Measurements from ENCODE around the gene GLS.
"Not testable (repeated sequence)": the region's sequence is repeated elsewhere in the genome, so short reads cannot be mapped to it uniquely, and the experiment has no call there.

The GLS gene

DNA sequence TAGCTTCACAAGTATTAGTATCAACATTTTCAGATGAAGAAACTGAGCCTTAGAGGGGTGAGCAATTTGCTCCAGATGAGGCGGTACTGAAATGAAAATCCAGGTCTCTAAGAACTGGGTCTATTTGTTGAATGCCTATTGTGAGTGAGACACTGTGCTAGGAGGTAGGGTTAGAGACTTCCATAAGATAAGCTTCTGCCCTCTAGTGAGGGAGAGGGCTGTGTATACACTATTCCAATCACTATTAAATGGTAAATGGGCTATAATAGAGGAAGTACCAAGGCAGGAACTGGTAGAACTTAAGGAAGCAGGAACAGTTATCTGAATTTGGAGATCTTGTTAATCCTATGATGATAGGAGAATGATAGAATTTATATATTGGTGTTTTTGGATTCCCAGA is 23.6 kb upstream of the GLS start:
- no peak for DNase-seq (ENCODE audit: low read depth in 3 of 3)

DNA sequence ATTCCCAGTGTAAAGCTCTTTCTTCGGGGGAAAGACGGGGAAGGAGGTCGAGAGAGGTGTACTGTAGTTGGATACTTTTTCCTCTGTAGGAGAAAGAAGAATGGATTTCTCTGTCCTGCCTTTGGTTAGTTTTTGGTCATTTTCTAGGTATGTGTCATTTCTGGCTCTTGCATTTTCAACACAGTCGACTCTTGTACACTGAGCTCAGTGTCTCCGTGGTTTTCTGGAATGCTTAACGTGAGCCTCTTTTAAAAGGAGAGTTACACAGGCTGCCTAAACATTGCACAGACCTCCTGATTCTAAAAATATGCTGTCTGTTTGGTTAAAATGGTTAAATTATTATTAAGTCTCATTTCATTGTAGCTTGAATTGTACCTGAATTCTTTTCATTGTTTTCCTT is 21.8 kb upstream of the GLS start:
- no peak for DNase-seq (ENCODE audit: low read depth in 3 of 3)

DNA sequence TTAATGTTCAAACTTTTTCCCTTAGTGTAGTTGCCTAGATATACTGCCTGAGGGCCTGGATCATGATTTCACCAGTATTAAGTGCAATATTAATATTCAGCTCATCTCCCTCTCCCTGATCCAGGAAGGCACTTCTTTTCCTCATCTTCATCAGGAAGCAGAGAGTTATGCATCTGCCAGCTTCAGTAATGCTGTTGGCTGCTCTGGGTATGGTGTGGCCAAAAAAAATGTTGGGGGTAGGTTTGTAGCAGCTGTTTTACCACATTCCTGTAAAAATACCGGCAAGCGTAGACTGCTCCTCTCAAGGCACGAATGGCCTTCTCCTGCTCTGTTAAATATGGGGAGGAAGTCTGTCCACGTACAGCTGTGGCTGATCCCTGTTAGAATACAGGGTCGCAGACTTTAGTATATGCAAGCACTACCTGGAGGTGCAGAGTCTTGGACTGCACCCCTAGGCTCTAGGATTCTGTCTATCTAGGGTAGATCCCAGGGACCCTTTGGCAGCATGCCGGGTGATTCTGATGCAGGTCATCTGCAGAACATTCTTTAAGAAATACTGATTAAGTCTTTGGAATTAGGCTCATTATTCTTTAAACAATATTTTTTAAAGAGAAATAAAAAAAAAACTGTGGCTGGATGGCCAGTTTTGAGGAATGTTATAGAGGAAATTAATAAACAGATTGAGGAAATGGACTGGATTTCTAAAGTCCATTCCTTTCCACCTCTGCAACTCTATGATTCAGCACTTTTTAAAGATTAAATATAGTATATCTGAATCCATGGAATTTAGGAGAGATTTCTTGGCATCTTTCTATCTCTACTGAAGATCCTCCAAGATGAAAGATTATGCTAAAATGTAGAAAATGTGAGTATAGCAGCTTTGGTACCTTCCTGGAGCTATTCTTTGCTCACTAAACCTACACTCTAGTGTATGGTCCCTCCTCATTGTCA is 21.0 kb upstream of the GLS start:
- no peak for DNase-seq (ENCODE audit: low read depth in 3 of 3)

DNA sequence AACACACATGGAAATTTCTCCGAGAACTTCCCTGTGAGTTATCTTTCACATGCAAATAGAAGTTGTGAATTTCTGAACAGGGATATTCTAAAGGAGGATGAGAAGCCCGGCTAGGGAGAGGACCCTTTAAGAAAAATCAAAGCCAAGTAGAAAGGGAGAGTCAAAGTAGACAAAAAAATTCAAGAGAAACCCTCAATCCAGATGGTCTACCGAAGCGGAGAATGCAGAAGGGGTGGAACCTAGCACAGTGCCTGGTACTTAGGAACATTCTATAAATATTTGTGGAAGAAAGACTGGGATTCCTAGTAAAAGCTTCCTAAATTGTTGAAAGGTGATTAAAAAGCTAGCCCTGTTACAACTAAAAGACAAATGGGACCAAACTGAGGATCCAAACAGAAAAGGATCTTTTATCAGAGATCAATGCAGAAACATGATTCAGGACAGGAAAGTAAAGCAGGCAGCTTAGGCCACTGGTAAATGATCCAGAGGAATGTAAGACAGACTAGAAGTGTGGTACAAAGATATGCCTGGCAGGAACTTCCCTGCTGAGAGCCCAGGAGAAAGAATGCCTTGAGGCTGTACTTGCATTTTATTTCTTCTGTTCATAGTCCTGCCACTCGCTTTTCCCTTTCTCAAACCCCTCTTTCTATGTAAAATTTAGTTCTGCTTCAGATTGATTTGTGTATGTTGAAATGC is 19.5 kb upstream of the GLS start:
- no peak for DNase-seq (ENCODE audit: low read depth in 3 of 3)

DNA sequence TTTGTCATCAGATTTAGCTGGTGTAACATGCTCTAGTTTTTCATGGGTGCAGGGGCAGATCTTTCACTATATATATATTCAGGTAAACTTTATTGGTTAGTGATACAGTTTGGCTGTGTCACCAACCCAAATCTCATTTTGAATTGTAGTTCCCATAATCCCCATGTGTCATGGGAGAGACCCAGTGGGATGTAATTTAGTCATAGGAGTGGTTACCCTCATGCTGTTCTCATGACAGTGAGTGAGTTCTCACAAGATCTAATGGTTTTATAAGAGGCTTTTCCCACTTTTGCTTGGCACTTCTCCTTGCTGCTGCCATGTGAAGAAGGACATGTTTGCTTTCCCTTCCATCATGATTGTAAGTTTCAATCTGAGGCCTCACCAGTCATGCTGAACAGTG is 18.5 kb upstream of the GLS start:
- not testable (repeated sequence) for DNase-seq (ENCODE audit: low read depth in 3 of 3)

DNA sequence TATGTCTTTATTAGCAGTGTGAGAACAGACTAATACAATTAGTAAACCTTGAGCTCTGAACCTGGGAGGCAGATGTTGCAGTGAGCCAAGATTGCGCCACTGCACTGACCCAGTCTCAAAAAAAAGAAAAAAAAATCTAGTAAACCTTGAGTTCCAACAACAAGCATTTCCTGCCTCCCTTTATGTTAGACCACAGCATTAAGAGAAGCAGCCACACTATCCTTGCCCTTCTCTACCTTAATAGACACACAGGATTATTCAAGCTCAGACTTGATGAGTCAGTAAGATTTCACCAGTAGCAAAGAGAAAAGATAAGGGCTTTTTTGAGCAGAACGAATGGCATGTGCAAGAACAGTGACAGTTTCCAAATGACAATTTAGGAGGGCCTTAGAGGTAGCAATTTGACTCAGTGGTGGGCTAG is 18.0 kb upstream of the GLS start:
- DNase-seq (ENCODE audit: low read depth in 3 of 3): no peak

DNA sequence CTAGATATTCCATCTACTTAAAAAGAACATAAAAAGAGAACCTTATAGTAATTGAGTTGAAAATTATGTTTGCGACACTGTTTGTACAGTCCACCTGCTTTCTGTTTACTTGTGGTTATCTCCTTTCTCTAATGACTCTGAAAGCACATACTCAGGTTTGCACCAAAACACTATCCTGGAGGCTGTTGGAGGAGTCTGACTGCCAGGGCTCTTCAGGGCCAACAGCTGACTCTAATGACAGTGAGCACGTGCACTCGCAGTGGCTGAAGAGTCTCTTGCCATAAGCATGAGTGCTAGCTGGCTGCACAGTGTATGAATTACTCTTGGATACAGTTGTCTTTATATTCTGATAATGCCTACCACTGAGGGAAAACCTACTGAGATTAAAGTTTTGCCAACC is 16.7 kb upstream of the GLS start:
- DNase-seq (ENCODE audit: low read depth in 3 of 3): no peak

DNA sequence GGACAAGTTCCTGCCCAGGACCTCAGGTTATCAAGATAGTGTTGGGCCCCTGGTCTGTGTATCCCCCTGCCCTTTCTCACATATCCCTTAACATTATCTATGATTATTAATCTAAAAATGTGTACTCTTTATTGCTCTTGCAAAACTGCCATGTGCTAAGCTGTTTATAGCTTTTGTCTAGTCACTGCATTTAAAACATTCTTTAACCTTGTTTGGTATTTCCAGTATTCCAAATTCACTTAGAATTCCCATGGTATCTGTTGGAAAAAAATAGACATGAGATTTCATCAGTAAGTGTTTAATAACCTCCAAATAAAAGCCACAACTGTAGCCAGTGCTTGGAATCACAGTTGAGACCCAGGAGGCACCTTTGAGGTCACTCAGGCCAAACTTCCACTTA is 16.2 kb upstream of the GLS start:
- DNase-seq (ENCODE audit: low read depth in 3 of 3): no peak

DNA sequence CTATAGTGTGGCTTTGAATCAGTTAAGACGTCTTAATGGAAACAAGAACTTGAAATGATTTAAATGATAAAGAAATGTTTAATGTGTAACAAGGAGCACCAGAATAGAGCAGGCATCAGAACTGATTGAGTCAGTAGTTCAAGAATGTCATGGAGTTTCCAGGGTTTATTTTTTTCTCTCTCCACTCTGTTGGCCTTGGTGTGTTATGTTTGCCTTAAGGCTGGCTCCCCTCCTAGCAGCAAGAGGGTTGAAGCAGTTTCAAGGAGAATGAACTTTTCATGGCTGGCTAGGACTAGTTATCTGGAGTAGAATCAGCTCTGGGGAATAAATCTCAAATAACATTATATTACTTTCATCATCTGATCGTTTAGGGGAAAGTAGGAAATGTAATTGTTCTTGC is 13.4 kb upstream of the GLS start:
- DNase-seq (ENCODE audit: low read depth in 3 of 3): no peak

DNA sequence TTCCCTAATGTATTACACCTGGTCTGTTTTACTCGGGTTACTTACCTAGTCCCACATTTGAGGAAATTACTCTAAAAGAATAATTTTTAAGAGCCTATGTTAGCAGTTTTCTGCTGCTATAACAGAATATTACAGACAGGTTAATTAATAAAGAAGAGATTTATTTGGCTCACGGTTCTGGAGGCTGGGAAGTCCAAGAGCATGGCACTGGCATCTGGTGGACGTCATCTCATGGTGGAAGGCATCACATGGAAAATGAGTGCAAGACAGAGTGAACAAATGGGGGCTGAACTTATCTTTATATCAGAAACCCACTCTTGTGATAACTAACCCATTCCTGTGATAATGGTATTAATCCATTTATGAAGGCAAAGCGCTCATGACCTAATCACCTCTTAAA is 12.8 kb upstream of the GLS start:
- DNase-seq (ENCODE audit: low read depth in 3 of 3): no peak

DNA sequence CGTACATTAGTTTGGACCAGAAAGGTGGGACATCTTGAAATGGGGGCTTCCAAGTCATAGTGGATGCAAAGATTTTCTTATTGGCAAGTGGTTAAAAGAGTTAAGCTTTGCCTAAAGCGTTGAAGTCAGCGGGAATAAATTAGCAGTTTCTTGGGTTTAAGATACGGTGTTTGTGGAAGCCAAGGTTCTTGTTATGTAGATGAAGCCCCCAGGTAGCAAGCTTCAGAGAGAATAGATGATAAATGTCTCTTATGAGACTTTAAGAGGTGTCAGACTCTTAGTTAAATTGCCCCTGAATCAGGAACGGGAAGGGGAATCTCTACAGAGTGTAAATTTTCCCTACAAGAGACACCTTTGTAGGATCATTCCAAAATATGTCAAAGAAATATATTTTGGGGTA is 10.9 kb upstream of the GLS start:
- no peak for DNase-seq (ENCODE audit: low read depth in 3 of 3)

DNA sequence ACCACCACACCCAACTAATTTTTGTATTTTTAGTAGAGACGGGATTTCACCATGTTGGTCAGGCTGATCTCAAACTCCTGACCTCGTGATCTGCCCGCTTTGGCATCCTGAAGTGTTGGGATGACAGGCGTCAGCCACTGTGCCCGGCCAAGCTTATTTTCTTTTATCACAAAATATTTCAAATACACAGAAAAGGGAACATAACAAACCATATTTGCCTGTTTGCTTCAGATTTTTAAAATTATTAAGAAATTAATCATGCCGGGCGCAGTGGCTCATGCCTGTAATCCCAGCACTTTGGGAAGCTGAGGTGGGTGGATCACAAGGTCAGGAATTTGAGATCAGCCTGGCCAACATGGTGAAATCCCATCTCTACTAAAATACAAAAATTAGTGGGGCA is 7.2 kb upstream of the GLS start:
- not testable (repeated sequence) for DNase-seq (ENCODE audit: low read depth in 3 of 3)

DNA sequence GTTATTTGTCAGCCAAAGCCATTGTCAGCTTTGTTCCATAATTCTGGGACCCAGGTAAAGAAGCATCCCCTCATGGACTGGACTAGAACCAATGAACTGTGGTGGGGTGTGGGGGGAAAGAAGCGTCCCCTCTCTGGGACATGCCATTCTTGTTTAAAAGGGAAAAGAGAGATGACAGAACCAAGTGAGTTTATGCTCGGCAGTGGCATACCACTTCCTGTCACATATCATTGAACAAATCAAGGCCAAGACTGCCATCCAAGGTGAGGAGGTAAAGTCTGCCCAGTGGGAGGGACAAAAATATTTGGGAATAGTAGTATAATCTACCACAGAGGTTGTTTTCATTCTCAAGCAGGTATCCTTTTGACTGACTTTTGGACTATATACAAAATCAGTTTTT is 4.7 kb upstream of the GLS start:
- no peak for DNase-seq (ENCODE audit: low read depth in 3 of 3)

DNA sequence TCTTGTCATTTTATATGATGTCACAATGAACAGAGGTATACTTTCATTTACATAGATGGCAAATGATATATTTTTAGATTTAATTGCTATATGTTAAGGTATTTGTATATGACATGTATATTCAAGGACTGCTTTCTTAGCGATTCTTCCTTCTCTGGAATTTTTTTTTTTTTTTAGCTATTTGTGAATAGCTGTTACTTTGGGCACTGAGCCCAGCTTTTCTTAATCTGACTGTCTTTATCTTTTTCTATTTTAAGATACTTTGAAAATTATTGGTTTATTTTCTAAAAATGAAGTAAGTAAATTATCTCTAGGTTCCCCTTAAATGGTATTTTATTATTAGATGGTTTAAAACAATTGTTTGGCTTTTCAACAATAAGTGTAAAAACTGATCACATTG is 4.0 kb upstream of the GLS start:
- no peak for DNase-seq (ENCODE audit: low read depth in 3 of 3)

DNA sequence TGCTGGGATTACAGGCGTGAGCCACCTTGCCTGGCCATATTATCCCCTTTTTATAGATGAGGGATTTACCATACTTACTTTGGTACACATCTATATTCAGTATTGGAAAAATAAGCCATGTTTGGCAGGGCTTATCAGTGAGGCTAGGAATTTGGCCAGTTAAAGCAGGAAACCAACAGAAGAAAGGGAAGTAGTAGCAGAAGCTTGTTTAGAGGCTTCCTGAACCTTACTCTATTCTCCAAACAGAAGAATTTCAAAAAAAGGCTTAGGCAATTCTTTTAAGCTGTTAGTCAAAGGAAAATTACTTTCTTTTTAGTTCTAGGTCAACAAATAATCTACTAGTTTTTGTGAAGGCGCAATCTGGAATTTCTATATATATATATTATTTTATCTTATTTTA is 3.2 kb upstream of the GLS start:
- no peak for DNase-seq (ENCODE audit: low read depth in 3 of 3)

DNA sequence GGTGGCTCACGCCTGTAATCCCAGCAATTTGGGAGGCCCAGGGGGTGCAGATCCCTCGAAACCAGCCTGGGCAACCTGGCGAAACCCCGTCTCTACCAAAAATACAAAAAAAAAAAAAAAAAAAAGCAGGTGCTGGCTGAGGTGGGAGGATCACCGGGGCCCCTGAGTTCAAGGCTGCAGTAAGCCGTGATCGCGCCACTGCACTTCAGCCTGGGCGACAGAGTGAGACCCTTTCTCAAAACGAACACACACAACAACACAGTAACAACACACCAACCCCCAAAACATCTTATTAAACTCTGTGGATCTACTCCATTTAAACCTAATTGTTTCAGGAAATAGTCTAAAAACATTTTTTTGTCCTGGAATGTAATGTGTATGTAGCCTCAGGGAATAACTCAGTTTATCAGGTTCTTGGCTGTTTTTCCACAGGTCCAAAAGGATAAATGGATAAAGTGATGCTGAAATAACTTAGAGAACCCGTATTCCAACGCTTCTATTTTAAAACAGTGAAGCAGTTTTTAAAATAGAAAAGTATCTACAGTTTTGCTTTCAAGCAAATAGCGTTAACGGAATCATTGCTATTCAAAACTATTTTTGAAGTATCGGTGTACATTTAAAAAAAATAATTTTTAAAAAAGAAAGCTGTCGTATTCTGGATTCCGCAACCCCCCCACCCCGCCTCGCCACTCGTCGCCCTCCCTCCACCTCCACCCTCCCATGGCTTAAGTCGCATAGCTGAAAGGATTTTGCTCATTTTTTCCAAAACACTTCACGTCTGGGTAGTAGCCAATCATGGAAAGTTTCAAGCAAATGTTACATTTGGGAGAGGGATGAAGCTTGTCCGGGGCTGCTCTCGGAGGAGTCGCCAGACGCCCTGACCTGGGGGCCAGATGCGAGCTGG is 895 bp upstream of the GLS start:
- peak in 2 of 3 experiments; percentile 22 to 40 for DNase-seq (ENCODE audit: low read depth in 3 of 3)

DNA sequence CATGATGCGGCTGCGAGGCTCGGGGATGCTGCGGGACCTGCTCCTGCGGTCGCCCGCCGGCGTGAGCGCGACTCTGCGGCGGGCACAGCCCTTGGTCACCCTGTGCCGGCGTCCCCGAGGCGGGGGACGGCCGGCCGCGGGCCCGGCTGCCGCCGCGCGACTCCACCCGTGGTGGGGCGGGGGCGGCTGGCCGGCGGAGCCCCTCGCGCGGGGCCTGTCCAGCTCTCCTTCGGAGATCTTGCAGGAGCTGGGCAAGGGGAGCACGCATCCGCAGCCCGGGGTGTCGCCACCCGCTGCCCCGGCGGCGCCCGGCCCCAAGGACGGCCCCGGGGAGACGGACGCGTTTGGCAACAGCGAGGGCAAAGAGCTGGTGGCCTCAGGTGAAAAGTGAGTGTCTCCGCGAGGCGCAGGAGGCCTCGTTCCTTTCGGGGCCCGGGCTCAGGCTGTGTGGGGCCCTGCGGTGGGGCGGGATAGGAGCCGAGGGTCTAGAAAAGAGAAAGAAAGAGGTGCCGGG is 520 bp downstream of the GLS start:
- no peak for DNase-seq (ENCODE audit: low read depth in 3 of 3)

DNA sequence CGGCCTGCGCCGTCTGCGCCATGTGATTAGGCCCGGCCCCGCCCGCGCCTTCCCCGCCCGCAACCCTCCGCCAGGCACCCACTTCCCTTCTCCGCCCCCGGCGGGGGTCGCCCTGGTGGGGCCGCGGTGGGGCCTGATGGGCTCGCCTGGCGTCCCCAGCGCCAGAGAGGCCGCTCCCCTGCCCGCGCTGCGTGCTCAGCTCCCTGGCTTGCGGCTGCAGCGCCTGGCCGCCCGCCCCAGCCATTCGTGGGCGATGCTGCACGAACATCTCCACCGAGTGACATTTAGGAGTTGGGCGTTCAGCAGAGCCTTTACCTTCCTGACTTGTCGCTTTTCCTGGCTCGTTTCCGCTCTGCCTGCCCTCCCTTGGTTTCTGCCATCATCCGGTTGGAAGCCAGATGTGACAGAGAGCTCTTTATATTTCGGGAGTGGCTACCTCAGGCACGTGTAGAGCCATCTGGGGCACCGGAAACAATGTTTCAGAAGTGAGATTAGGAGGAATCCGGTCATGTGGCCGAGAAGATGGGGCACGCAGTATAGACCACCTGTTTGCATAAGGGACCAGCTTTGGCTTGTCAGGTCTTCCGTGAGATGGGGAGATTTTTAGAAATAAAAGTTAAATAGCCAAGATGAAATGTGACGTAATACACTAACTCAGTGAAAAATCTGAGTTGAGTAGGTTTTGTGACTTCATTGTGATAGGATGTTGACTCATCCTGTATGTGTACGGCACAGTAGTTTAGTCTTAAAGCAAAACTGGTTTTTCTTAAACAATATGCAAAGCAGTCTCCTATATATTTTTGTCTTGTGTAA is 1.2 kb downstream of the GLS start:
- DNase-seq (ENCODE audit: low read depth in 3 of 3): peak; percentile 37 to 64 (median 55)

DNA sequence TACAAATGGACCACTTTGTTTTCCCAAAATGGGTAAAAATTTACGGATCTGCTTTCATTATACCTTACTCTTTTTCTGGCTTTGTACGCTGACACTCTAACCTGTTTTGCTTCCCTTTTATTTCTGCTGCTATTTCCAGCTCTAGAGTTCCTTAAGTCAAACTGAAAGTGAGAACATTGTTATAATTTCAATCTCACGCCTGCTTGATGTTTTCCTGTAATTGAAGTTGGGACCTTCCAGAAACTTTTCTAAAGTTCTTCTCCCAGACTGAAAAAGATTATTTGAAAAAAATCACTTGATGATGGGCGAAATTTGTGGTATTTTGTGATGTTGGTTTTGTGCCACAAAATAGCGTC is 1.8 kb downstream of the GLS start:
- no peak for DNase-seq (ENCODE audit: low read depth in 3 of 3)

DNA sequence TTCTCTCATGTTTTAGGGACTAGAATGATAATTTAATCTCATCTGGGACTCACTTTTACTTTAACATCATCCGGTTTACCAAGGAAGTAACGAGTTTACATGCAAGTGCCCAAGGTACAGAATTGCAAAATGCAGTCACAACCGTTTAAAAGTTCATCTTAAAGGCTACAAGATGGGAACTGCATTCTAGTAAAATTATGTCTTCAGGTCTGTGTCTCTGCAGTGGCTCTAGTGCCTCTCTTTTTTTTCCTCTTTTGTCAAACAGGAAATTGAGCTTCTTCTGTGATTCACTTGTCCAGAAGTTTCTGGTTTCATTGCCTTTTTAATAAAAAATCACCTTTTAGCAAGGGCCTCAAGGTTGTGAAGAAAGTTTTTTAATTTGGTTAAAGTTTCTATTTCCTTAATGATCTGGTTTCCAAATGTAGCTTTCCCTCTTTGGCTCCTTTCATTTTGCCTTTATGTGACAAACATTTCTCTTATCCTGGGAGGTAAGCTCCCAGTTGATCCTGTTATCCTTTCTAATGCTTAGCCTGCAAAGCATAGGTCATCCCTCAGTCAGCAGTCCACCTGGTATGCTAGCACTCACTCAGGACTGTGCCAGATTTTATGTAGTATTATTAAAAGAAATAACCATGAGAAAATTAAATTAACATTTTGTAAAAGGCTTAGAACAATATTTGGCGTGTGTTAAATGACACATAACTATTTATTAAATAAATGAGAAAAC is 2.4 kb downstream of the GLS start:
- no peak for DNase-seq (ENCODE audit: low read depth in 3 of 3)
